LNCaP clone FGC (cell line): ENCODE measurements around the gene COX5A.

Experiments used
- DNase-seq: peaks from one replicate; pipeline ENCODE4 v3.0.0-alpha.2; 2011; ENCODE audit warnings: low read depth
- H3K4me3 ChIP-seq: 2 replicates; pipeline ENCODE4 v1.5.1; 2011; ENCODE audit warnings: mild to moderate bottlenecking, low read depth, low read length, control low read depth
- TF ChIP-seq, protein P1 (sequence below): IDR thresholded peaks from 2 replicates; pipeline ENCODE4 v1.5.1; 2012; ENCODE audit warnings: mild to moderate bottlenecking; ENCODE audit not compliant: control insufficient read depth, insufficient read depth; ENCODE audit errors: extremely low read depth

COX5A gene

DNA sequence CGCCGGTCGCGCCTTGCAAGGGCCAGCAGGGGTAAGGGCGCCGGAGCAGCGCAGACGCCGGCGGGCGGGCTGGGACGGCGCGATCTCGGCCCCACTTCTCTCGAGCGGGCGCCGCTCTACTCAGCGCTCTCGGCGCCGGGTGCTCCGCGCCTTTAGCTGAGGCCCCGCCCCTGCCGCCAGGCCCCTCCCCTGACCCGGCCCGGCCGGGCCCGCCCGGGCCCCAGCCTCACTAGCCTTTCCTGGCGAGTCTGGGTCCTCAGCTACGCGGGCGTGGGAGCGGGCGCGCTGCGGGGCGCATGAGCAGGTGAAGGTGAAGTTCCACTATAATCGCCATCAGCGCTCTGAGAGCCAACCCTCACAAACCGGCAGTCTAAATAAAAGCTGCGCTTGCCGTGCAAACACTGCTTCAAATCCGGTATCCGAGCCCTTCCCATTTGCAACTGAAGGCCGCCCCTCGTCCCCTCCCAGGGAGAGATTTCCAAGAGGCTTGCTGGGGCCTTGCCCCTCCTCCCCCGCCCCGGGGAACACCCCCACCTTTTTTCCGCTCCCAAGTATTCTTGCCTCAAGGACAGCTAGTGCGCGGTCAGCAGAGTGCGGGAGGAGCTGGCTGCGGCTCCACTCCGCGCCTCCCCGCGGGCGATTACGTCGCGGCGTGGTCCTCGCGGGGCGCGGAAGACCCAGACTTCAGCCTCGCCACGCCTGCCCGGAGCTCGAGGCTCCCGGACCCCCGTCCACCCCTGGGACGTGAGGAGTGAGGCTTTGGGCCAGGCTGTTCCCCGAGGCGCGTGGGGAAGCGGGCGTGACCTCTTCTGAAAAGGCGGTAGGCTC is 19.0 kb upstream of the COX5A start, which contains the start of gene RPP25:
TSS of gene RPP25 (minus strand) at position 125 of the 828 bp plus-strand sequence. CDS start 189 bp downstream, outside the sequence.
- H3K4me3 ChIP-seq: peak within 1 kb of the TSS; percentile 40
- no peak for DNase-seq

DNA sequence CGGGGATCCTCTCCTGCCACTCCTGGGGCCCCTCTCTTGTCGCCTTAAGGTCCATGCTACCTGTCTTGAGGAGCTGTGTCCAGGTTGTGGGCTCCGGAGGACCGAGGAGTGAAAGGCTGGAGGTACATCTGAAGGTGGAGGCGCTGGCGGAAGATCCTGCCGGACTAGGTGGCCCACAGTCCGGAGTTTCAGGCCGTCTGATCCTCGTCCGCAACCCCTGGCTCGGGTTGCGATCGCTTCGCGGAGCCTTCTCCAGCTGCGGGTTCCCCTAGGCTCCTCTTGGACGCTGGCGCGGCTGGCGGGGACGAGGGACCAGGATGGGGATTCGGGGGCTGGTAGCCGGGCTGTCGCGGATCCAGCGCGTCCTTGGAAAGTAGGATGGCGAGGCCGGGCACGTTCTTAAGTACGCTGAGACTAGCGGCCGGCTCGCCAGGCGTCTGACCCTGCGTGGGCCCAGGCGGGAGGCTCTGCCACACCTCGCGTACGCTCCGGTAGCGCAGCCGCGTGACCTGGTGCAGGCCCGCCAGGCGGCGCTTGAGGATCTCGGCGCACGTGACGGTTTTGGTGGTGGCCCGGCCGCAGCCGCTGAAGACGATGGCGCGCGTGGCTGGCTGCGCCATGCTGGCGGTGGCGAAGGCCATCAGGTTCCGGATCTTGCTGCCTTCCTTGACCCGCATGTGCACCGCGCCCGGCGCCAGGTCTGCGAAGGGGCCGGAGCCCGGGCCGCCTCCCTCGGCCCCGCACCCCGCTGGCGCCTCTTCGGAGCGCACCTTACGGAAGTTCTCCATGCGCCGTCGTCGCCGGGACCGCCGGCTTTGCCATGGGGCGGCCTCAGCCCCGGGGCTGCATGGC is 18.1 kb upstream of the COX5A start:
- TF ChIP-seq, protein P1, sequence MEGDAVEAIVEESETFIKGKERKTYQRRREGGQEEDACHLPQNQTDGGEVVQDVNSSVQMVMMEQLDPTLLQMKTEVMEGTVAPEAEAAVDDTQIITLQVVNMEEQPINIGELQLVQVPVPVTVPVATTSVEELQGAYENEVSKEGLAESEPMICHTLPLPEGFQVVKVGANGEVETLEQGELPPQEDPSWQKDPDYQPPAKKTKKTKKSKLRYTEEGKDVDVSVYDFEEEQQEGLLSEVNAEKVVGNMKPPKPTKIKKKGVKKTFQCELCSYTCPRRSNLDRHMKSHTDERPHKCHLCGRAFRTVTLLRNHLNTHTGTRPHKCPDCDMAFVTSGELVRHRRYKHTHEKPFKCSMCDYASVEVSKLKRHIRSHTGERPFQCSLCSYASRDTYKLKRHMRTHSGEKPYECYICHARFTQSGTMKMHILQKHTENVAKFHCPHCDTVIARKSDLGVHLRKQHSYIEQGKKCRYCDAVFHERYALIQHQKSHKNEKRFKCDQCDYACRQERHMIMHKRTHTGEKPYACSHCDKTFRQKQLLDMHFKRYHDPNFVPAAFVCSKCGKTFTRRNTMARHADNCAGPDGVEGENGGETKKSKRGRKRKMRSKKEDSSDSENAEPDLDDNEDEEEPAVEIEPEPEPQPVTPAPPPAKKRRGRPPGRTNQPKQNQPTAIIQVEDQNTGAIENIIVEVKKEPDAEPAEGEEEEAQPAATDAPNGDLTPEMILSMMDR: no peak
- peak overlapping the region; percentile 40 for H3K4me3 ChIP-seq
- DNase-seq: no peak

More for the DNA sequence above, 19.0 kb upstream of the COX5A start, which contains the start of gene RPP25:
- TF ChIP-seq, protein P1: no peak

GRCh38 chr15:74955017-74955416 is 17.1 kb upstream of the COX5A start:
- no peak overlapping the region for H3K4me3 ChIP-seq
- TF ChIP-seq, protein P1: no peak
- no peak for DNase-seq

- no peak overlapping the region for H3K4me3 ChIP-seq
- DNase-seq: no peak
- TF ChIP-seq, protein P1: no peak
These were observed 16.6 kb upstream of the COX5A start for GRCh38 chr15:74954515-74954914.

DNA sequence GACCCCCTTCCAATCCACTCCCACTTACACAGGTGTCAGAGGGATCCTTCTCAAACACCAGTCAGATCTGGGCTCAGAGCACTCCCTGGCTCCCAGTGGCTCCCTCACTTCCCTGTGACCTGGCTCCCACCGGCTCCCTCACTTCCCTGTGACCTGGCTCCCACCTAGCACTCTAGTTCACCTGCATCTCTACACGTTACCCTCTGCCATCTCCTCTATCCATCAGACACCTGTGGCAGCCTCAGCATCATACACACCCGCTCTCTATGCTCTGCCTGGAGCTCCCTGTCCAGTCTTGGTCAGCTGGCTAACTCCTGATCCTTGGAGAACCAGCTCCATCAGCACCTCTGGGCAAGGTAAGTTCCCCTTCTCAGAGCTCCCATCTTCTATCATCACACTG is 13.1 kb upstream of the COX5A start:
- DNase-seq: no peak
- H3K4me3 ChIP-seq: no peak overlapping the region
- TF ChIP-seq, protein P1: no peak

GRCh38 chr15:74950078-74950908 is 12.4 kb upstream of the COX5A start:
- TF ChIP-seq, protein P1: peak; percentile 100
- no peak overlapping the region for H3K4me3 ChIP-seq
- DNase-seq: peak; percentile 49
